Measurements from ENCODE around the gene DYNC2I2.
A peak's percentile ranks its signal among the peaks of the same experiment; 100 is the strongest.
"Not testable (repeated sequence)": the region's sequence is repeated elsewhere in the genome, so short reads cannot be mapped to it uniquely, and the experiment has no call there.

DYNC2I2 gene

GRCh38 chr9:128611600-128612394, 44.9 kb downstream of the DYNC2I2 start:
- DNase-seq: no peak

GRCh38 chr9:128610897-128611296, 45.8 kb downstream of the DYNC2I2 start:
- DNase-seq: no peak

DNA sequence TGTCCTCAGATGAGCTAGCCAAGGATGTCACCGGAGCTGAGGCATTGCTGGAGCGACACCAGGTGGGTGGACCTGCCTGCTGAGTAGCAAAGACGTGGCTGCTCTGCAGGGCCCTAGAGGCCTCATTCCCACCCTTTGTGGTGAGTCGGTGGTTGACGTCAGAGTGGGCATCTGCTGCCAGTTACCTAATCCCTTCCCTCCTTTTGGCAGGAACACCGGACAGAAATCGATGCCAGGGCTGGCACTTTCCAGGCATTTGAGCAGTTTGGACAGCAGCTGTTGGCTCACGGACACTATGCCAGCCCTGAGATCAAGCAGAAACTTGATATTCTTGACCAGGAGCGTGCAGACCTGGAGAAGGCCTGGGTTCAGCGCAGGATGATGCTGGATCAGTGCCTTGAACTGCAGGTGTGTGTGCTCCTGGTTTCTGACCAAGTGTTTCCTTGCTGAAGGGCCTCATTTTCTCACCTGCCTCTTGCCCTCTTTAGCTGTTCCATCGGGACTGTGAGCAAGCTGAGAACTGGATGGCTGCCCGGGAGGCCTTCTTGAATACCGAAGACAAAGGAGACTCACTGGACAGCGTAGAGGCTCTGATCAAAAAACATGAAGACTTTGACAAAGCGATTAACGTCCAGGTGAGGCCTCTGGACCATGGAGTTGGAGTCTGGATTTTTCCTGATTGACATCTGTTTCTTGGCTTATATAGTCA, 48.9 kb downstream of the DYNC2I2 start:
- peak; percentile 87 to 91 for DNase-seq

GRCh38 chr9:128603697-128604096, 53.0 kb downstream of the DYNC2I2 start:
- DNase-seq: no peak

DNA sequence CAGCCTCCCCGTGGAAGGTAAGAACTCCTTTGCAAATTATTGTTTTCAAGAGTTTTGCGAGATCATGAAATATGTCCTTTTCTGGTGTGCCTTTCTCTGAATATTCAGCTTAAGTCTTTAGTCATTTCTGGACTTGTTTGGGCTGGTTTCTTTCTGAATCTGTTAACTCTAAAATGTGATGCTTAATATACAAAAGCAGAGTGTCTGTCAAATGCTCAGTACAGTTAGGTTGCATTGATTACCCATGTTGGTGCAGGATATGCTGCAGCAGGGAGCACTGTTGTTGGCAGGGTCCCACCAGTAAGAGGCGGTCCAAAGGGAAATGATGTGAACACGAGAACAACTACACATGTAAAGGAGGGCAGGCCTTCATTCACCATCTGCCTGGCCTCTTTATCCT, 56.5 kb downstream of the DYNC2I2 start:
- DNase-seq: no peak

- no peak for DNase-seq
Measured at GRCh38 chr9:128595471-128595870, 61.2 kb downstream of the DYNC2I2 start.

DNA sequence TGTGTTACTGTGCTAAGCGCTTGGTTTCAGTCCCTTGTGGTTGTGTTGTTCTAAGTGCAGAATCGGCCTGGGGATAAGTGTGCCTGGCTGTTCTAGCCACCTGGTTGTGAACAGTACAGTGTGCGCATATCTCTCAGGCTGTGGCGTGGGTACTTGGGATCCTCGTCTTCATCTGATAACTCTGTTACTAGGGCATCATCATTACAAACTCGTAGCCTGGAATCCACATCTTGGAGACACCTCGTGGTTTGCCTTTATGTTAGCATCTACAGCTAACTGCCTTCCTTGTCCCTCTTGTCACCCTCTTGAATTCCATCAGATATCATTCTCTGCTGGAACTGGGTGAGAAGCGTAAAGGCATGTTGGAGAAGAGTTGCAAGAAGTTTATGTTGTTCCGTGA, 62.8 kb downstream of the DYNC2I2 start:
- DNase-seq: no peak

GRCh38 chr9:128593039-128593438, 63.6 kb downstream of the DYNC2I2 start:
- no peak for DNase-seq

DNA sequence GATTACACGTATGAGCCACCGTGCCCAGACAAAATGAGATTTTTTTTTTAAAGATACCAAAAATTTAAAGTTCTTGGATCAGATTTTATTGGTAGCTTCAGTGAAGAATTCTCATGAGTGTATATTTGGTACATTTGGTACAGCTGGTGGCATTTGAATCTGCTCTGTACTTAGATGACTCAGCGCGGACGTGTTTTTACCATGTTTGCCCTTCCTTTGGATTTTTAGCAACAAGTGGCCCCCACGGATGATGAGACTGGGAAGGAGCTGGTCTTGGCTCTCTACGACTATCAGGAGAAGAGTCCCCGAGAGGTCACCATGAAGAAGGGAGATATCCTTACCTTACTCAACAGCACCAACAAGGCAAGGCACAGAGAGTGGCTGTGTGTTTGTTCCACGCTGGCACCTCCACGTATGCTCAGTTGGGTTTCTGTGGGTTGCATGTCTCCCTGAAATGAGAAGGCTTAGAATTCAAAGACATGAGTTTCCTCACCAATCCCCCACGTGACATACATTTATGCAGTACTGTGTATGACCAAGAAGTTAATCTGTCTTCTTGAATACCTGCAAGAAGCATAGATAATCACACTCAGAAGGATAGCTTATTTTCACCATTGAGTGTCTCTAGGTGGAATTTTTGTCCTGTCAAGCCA, 67.9 kb downstream of the DYNC2I2 start:
- DNase-seq: no peak

DNA sequence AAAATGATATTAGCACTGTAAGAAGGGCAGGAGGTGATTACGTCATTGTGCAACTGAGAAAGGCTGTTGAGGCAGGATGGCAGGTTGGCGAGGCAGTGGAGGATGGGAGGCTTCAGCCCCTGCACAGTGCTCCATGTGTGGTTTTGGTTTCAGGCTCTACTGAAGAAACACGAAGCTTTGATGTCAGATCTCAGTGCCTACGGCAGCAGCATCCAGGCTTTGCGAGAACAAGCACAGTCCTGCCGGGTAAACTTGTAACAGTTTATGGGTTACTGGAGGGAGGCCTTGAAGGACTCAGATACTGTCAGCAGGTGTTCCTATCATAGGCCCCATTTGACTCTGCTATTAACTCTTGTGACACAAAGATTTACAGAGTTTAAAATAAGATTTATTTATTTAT, 69.2 kb downstream of the DYNC2I2 start:
- no peak for DNase-seq

GRCh38 chr9:128586934-128587333, 69.7 kb downstream of the DYNC2I2 start:
- DNase-seq: not testable (repeated sequence)

GRCh38 chr9:128585155-128585554, 71.5 kb downstream of the DYNC2I2 start:
- not testable (repeated sequence) for DNase-seq
